ENCODE results near the gene LAX1. TPM values are rescaled to one million over a fixed set of nuclear protein-coding genes. Genes with fewer than 3 reads are reported as not detected.
A peak's percentile ranks its signal among the peaks of the same experiment; 100 is the strongest.

The LAX1 gene
- total and polyA plus RNA-seq, 10 of the 15 experiments (the other 5 are each of a cell fraction or from before 2014, with no cell fraction given), result 2.1 to 15.0 (median 9.0) TPM

DNA sequence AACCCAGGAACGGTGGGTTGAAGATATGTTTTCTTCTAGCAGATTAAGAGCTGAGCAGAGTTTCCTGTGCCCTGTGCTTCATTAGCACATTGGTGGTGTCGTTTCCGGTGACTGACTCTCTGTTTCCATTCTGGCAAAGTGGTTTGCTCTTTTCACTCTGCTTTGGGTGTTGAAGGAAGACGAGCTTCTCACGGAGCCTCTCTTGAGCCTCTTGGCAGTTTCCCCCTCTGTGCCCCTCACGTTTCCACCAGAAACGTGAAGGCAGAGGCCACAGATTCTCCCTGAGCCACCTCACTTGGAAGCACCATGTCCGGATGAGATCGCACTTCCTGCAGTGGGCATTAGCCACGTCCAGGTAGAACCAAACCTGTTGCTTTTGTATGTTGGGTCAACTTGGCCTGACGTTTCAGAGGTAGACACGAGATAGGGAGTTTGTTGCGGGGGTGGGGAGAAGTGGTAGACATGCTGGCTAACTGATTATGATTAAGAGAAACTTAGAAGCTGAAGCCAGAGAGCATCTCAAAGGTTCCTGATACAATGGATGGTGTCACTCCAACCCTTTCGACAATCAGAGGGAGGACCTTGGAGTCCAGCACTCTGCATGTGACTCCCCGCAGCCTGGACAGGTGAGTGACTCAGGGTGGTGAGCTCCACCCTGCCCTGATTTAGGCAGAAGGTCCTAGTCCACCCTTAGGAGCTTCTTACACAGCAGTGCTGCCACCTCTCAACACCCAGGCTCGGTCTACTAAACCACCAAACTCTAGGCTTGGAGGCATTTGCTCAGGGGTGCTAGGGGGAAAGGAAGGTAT lies at the start of gene LAX1 (continued):
- TF ChIP-seq CBFB (IDR thresholded peaks at IDR 0.05; ENCODE audit: low read depth), result 0 out of 2 replicates have a peak, but pooled peaks have one; percentile 21
- TF ChIP-seq IRF4 (IDR thresholded peaks at IDR 0.05; ENCODE audit: low read depth, low read length), result no peak
- TF ChIP-seq, protein P1, sequence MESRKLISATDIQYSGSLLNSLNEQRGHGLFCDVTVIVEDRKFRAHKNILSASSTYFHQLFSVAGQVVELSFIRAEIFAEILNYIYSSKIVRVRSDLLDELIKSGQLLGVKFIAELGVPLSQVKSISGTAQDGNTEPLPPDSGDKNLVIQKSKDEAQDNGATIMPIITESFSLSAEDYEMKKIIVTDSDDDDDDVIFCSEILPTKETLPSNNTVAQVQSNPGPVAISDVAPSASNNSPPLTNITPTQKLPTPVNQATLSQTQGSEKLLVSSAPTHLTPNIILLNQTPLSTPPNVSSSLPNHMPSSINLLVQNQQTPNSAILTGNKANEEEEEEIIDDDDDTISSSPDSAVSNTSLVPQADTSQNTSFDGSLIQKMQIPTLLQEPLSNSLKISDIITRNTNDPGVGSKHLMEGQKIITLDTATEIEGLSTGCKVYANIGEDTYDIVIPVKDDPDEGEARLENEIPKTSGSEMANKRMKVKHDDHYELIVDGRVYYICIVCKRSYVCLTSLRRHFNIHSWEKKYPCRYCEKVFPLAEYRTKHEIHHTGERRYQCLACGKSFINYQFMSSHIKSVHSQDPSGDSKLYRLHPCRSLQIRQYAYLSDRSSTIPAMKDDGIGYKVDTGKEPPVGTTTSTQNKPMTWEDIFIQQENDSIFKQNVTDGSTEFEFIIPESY (IDR thresholded peaks at IDR 0.05), result no peak

DNA sequence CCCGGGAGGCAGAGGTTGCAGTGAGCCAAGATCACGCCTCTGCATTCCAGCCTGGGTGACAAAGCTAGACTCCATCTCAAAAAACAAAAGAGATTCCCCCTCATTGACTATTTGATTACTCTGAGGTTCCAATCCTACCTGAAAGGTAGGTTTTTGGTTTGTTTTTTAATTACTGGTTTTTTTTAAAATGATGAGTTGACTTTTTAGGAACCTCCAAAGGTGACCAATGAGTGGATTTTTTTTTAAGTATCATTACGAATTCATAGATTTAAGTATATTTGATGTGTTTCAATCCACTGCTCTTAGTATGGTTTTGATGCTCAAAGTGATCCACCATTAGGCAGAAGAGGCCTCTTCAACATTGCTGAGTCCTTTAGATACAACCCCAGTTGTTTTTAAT lies 47.9 kb upstream of the LAX1 start:
- FAIRE-seq, result no peak
- no peak for DNase-seq (ENCODE audit: low read depth, low spot score)
- Histone ChIP-seq H3K4me2 (ENCODE audit: control insufficient read depth, insufficient read depth) (no peak overlapping the region), H3K9ac (ENCODE audit: control insufficient read depth, insufficient read depth, low read length) (no peak overlapping the region), H3K36me3 (ENCODE audit: control insufficient read depth in 2 of 2, insufficient read depth in 2 of 2, low read length in 1 of 2) (no peaks in the 10 kb centered on the region), H3K4me3 (no peak overlapping the region), H3K9me3 (replicated peaks; ENCODE audit: control insufficient read depth, insufficient read depth, low read length) (no peaks in the 10 kb centered on the region), H3K27me3 (replicated peaks in 1 of 2; ENCODE audit: control insufficient read depth in 2 of 2, insufficient read depth in 2 of 2, low read length in 1 of 2) (no peaks in the 10 kb centered on the region), H3K27ac (ENCODE audit: control insufficient read depth, insufficient read depth) (no peak overlapping the region), H3K79me2 (ENCODE audit: control insufficient read depth, insufficient read depth, low read length) (no peaks in the 10 kb centered on the region), H3K4me1 (ENCODE audit: control insufficient read depth, insufficient read depth, low read length) (no peaks in the 10 kb centered on the region), H4K20me1 (ENCODE audit: control insufficient read depth, insufficient read depth) (no peaks in the 10 kb centered on the region), H2AFZ (ENCODE audit: control insufficient read depth, low read depth, low read length) (no peak overlapping the region)
- no TSS peak for BruUV-seq (replicated peaks)
- ChIA-PET POLR2A (interaction anchor here (0.5 kb wide), 1 partner anchor 788 kb away, joined by 3 read pairs; no protein-coding TSS in a partner anchor), CTCF (interaction anchor here (0.8 kb wide), 1 partner anchor 9 kb away, joined by 3 read pairs; no protein-coding TSS in a partner anchor), SMC1A (ENCODE audit: uncharacterized antibody, unreplicated experiment) (interaction anchor here (1.1 kb wide), 1 partner anchor 474 kb away, joined by 3 read pairs; no protein-coding TSS in a partner anchor), RAD21 (ENCODE audit: unreplicated experiment) (interaction anchor here (0.6 kb wide), 1 partner anchor 144 kb away, joined by 4 read pairs; no protein-coding TSS in a partner anchor)
- 45% methylated on average over 3 of the region's 3 CpGs for WGBS (ENCODE audit: insufficient coverage, insufficient replicate concordance, low lambda C conversion rate, missing lambda C conversion rate)
- TF ChIP-seq NFYA (IDR thresholded peaks at IDR 0.05; ENCODE audit: borderline replicate concordance, low read depth, low read length), result no peak
- no peak for TF ChIP-seq SREBF1 (IDR thresholded peaks at IDR 0.05; ENCODE audit: low read length)
- TF ChIP-seq ZNF207 (IDR thresholded peaks at IDR 0.05; ENCODE audit: borderline replicate concordance), result no peak
- no peak for TF ChIP-seq FOXK2 (IDR thresholded peaks at IDR 0.05)
- no peak for TF ChIP-seq NR2C1 (IDR thresholded peaks at IDR 0.05)
- no peak for TF ChIP-seq EGR1 (IDR thresholded peaks at IDR 0.05; ENCODE audit: borderline replicate concordance in 1 of 2, low read depth in 2 of 2, low read length in 2 of 2)
- TF ChIP-seq CHD2 (IDR thresholded peaks at IDR 0.05; ENCODE audit: borderline replicate concordance, low read depth, low read length), result no peak
- TF ChIP-seq STAT3 (IDR thresholded peaks at IDR 0.05; ENCODE audit: low read depth, low read length), result no peak
- TF ChIP-seq RB1 (IDR thresholded peaks at IDR 0.05; ENCODE audit: borderline replicate concordance), result no peak
- TF ChIP-seq ZNF384 (IDR thresholded peaks at IDR 0.05; ENCODE audit: borderline replicate concordance, low read depth, low read length), result no peak
- no peak for TF ChIP-seq MXI1 (IDR thresholded peaks at IDR 0.05; ENCODE audit: low read depth, low read length)
- no peak for TF ChIP-seq LARP7 (IDR thresholded peaks at IDR 0.05)
- TF ChIP-seq CEBPB (IDR thresholded peaks at IDR 0.05; ENCODE audit: borderline replicate concordance in 1 of 2, low read depth in 2 of 2, low read length in 2 of 2), result no peak
- TF ChIP-seq SMAD5 (IDR thresholded peaks at IDR 0.05; ENCODE audit: low read depth), result no peak
- TF ChIP-seq NBN (IDR thresholded peaks at IDR 0.05), result no peak
- ATAC-seq, result no peak
- intact Hi-C loops (cut with micrococcal nuclease; ENCODE audit: unreplicated experiment), result no loop called here
- in situ Hi-C loops (cut with MboI), result no loop called here

All from GM12878 (cell line).